Liver (tissue), 9 donors: ENCODE data around the gene OSBPL10. TPM values are rescaled to one million over a fixed set of nuclear protein-coding genes. Genes with fewer than 3 reads are reported as not detected.

Experiments used
- DNase-seq: peaks from one replicate; pipeline ENCODE4 v3.0.0-alpha.2; 2017; ENCODE audit warnings: low spot score
- H3K27ac ChIP-seq, 2 donors: one replicate each; pipeline ENCODE4 v1.7.0; 2013; ENCODE audit warnings: inconsistent platforms in 2 of 2, low read length in 2 of 2, control low read depth in 1 of 2, low read depth in 1 of 2, mild to moderate bottlenecking in 1 of 2
- H3K27me3 ChIP-seq, 4 donors: one replicate each; pipeline versions ENCODE4 v1.6.1 to v1.7.0; 2013; ENCODE audit warnings: low read length in 3 of 4, inconsistent platforms in 1 of 4, mild to moderate bottlenecking in 1 of 4, moderate library complexity in 1 of 4; ENCODE audit not compliant: control insufficient read depth in 4 of 4, insufficient read depth in 4 of 4
- H3K36me3 ChIP-seq, 4 donors: one replicate each; pipeline versions ENCODE4 v1.6.1 to v1.7.0; 2013; ENCODE audit warnings: low read length in 3 of 4, mild to moderate bottlenecking in 3 of 4, low read depth in 1 of 4, moderate library complexity in 1 of 4; ENCODE audit not compliant: control insufficient read depth in 4 of 4, insufficient read depth in 3 of 4
- H3K4me1 ChIP-seq, 4 donors: one replicate each; pipeline versions ENCODE4 v1.6.1 to v1.7.0; 2013; ENCODE audit warnings: low read length in 3 of 4, mild to moderate bottlenecking in 3 of 4, moderate library complexity in 1 of 4; ENCODE audit not compliant: control insufficient read depth in 4 of 4, insufficient read depth in 4 of 4
- H3K4me3 ChIP-seq, 3 donors: one replicate each; pipeline versions ENCODE4 v1.6.1 to v1.7.0; 2013; ENCODE audit warnings: low read length in 3 of 3, control low read depth in 1 of 3, low read depth in 1 of 3, mild to moderate bottlenecking in 1 of 3
- H3K9ac ChIP-seq, 2 donors: one replicate each; pipeline ENCODE4 v1.7.0; 2013; ENCODE audit warnings: low read length in 2 of 2, mild to moderate bottlenecking in 2 of 2, moderate library complexity in 2 of 2, control low read depth in 1 of 2, low read depth in 1 of 2
- H3K9me3 ChIP-seq, 4 donors: one replicate each; pipeline versions ENCODE4 v1.6.1 to v1.7.0; 2013; ENCODE audit warnings: low read length in 3 of 4; ENCODE audit not compliant: control insufficient read depth in 4 of 4
- EGR1 ChIP-seq, 2 donors: IDR thresholded peaks; 2 replicates each; pipeline ENCODE4 v1.6.1; 2016 to 2018; ENCODE audit warnings: antibody characterized with exemption in 2 of 2, low read depth in 2 of 2
- FOXA1 ChIP-seq: IDR thresholded peaks from 2 replicates; pipeline ENCODE4 v1.6.1; 2016; ENCODE audit warnings: antibody characterized with exemption
- FOXA2 ChIP-seq: IDR thresholded peaks from 2 replicates; pipeline ENCODE4 v1.6.1; 2016; ENCODE audit warnings: antibody characterized with exemption
- GABPA ChIP-seq, 2 donors: IDR thresholded peaks in 1 of 2; conservative IDR thresholded peaks in 1 of 2; 2 replicates each; pipeline ENCODE4 v1.6.1; 2016; ENCODE audit warnings: antibody characterized with exemption in 2 of 2, mild to moderate bottlenecking in 1 of 2, moderate library complexity in 1 of 2
- HNF4A ChIP-seq, 2 donors: conservative IDR thresholded peaks; 2 replicates each; pipeline ENCODE4 v1.6.1; 2016; ENCODE audit warnings: antibody characterized with exemption in 2 of 2, mild to moderate bottlenecking in 2 of 2
- HNF4G ChIP-seq: IDR thresholded peaks from 2 replicates; pipeline ENCODE4 v1.6.1; 2016; ENCODE audit warnings: antibody characterized with exemption
- JUND ChIP-seq, 2 donors: IDR thresholded peaks; 2 replicates each; pipeline ENCODE4 v1.6.1; 2016; ENCODE audit warnings: antibody characterized with exemption in 2 of 2
- MAX ChIP-seq: IDR thresholded peaks from 2 replicates; pipeline ENCODE4 v1.6.1; 2016; ENCODE audit warnings: antibody characterized with exemption
- NR2F2 ChIP-seq: IDR thresholded peaks from 2 replicates; pipeline ENCODE4 v1.6.1; 2016; ENCODE audit warnings: antibody characterized with exemption
- RAD21 ChIP-seq, 2 donors: IDR thresholded peaks; 2 replicates each; pipeline ENCODE4 v1.6.1; 2016; ENCODE audit warnings: antibody characterized with exemption in 2 of 2, mild to moderate bottlenecking in 2 of 2
- REST ChIP-seq: IDR thresholded peaks from 2 replicates; pipeline ENCODE4 v1.6.1; 2016; ENCODE audit warnings: antibody characterized with exemption, mild to moderate bottlenecking
- RXRA ChIP-seq, 2 donors: IDR thresholded peaks; 2 replicates each; pipeline ENCODE4 v1.6.1; 2017 to 2018; ENCODE audit warnings: antibody characterized with exemption in 2 of 2, mild to moderate bottlenecking in 1 of 2
- SP1 ChIP-seq: IDR thresholded peaks from 2 replicates; pipeline ENCODE4 v1.6.1; 2018; ENCODE audit warnings: antibody characterized with exemption, mild to moderate bottlenecking
- TAF1 ChIP-seq: conservative IDR thresholded peaks from 2 replicates; pipeline ENCODE4 v1.6.1; 2016; ENCODE audit warnings: antibody characterized with exemption, mild to moderate bottlenecking
- YY1 ChIP-seq: IDR thresholded peaks from 2 replicates; pipeline ENCODE4 v1.6.1; 2016; ENCODE audit warnings: antibody characterized with exemption, mild to moderate bottlenecking
- ZBTB33 ChIP-seq: IDR thresholded peaks from 2 replicates; pipeline ENCODE4 v1.6.1; 2016; ENCODE audit warnings: antibody characterized with exemption
- WGBS: extraction: QIAGEN DNeasy Blood & Tissue Kit; methylation state at CpG from one replicate; pipeline ENCODE4 v1.1.7; 2013; 5-methylcytosine and 5-hydroxymethylcytosine counted together
- polyA plus RNA-seq, 2 donors: library from polyadenylated mRNA; stranded (reverse) in 1 of 2; unstranded in 1 of 2; fragments of 200-250 nt in 1 of 2; fragments of >200 nt in 1 of 2; fragmentation: Nextera tagmentation in 1 of 2; extraction: Ambion mirVana in 1 of 2; gene quantifications; one replicate each; pipeline versions ENCODE4 v1.2.1 to v1.2.3, GENCODE V29; 2013 to 2015
- total RNA-seq, 2 donors: library from RNA; depleted of rRNA; stranded (reverse); fragments of >200 nt; gene quantifications; one replicate each; pipeline ENCODE4 v1.2.3, GENCODE V29; 2014
- TF ChIP-seq, protein P1 (sequence below): fragments of 150-350 bp; IDR thresholded peaks from 2 replicates; pipeline ENCODE4 v1.5.1; 2017; ENCODE audit warnings: improper control_type of control experiment, low read depth, low read length; ENCODE audit not compliant: missing input control
- TF ChIP-seq, protein P2 (sequence below): IDR thresholded peaks from 2 replicates; pipeline ENCODE4 v1.6.1; 2016; ENCODE audit warnings: antibody characterized with exemption
- donor health status: healthy.
- donor health status: healthy.
- donor health status: healthy.
- donor health status: healthy.
- donor health status: healthy.

OSBPL10 gene
- total and polyA plus RNA-seq, 4 donors: 0.75 to 4.0 (median 1.7) TPM

GRCh38 chr3:31952205-31952604 lies 28.9 kb downstream of the OSBPL10 start:
- H3K4me3 ChIP-seq: no peak overlapping the region
- H3K27ac ChIP-seq: no peak overlapping the region
- H3K36me3 ChIP-seq: no peaks in the 10 kb centered on the region
- no peak for DNase-seq
- TF ChIP-seq FOXA2: no peak
- TF ChIP-seq RAD21 (IDR thresholded peaks at IDR 0.05): no peak
- TF ChIP-seq, protein P1, sequence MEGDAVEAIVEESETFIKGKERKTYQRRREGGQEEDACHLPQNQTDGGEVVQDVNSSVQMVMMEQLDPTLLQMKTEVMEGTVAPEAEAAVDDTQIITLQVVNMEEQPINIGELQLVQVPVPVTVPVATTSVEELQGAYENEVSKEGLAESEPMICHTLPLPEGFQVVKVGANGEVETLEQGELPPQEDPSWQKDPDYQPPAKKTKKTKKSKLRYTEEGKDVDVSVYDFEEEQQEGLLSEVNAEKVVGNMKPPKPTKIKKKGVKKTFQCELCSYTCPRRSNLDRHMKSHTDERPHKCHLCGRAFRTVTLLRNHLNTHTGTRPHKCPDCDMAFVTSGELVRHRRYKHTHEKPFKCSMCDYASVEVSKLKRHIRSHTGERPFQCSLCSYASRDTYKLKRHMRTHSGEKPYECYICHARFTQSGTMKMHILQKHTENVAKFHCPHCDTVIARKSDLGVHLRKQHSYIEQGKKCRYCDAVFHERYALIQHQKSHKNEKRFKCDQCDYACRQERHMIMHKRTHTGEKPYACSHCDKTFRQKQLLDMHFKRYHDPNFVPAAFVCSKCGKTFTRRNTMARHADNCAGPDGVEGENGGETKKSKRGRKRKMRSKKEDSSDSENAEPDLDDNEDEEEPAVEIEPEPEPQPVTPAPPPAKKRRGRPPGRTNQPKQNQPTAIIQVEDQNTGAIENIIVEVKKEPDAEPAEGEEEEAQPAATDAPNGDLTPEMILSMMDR: no peak
- TF ChIP-seq ZBTB33: no peak
- TF ChIP-seq RXRA (IDR thresholded peaks at IDR 0.05): no peak
- TF ChIP-seq GABPA (IDR thresholded peaks at IDR 0.05 in 1 of 2, conservative IDR thresholded peaks at IDR 0.05 in 1 of 2): no peak
- TF ChIP-seq REST: no peak
- TF ChIP-seq FOXA1: no peak
- no peak for TF ChIP-seq MAX
- TF ChIP-seq EGR1 (IDR thresholded peaks at IDR 0.05; ENCODE audit: low read depth in 2 of 2): no peak
- TF ChIP-seq HNF4G: no peak
- TF ChIP-seq HNF4A (conservative IDR thresholded peaks at IDR 0.05): no peak
- TF ChIP-seq, protein P2, sequence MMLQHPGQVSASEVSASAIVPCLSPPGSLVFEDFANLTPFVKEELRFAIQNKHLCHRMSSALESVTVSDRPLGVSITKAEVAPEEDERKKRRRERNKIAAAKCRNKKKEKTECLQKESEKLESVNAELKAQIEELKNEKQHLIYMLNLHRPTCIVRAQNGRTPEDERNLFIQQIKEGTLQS: no peak
- TF ChIP-seq JUND (IDR thresholded peaks at IDR 0.05): no peak
- no peak for TF ChIP-seq YY1
- TF ChIP-seq SP1: no peak
- TF ChIP-seq TAF1: no peak
- no peak for TF ChIP-seq NR2F2
- H3K9ac ChIP-seq: no peak overlapping the region
- 86% methylated on average over 4 of the region's 4 CpGs for WGBS
- H3K27me3 ChIP-seq: peaks cover 0 to 8% (median 2%) of the 10 kb centered on the region in 4 donors
- peaks cover 4 to 20% (median 8%) of the 10 kb centered on the region in 4 donors for H3K9me3 ChIP-seq
- H3K4me1 ChIP-seq: no peaks in the 10 kb centered on the region
